DOHH2 (cell line): Measurements from ENCODE around the gene AGT.

Source experiments
- CTCF ChIP-seq: fragments of 200-600 bp; sonication (generic); IDR thresholded peaks from one replicate; pipeline ENCODE4 v1.5.1; 2014; ENCODE audit warnings: antibody characterized with exemption, mild to moderate bottlenecking, low read depth, low read length; ENCODE audit not compliant: poor library complexity, severe bottlenecking
- EZH2phosphoT487 ChIP-seq: fragments of 200-600 bp; sonication (generic); IDR thresholded peaks from 2 replicates; pipeline ENCODE4 v1.6.1; 2017; ENCODE audit warnings: borderline replicate concordance, mild to moderate bottlenecking, antibody characterized with exemption, low read length, moderate library complexity, mixed read lengths

- no peak for TF ChIP-seq EZH2phosphoT487
- no peak for TF ChIP-seq CTCF
Observed at GRCh38 chr1:230684146-230684545, 29.8 kb downstream of the AGT start.
